GM12878 (cell line): Measurements from ENCODE around the gene MSL1.

Source experiments
- ETV6 ChIP-seq, 2 experiments: fragments of 450-650 bp in 1 of 2; IDR thresholded peaks in 1 of 2; conservative IDR thresholded peaks in 1 of 2; 2 replicates each; pipeline ENCODE4 v1.6.1; 2014; ENCODE audit warnings: antibody characterized with exemption in 1 of 2, borderline replicate concordance in 1 of 2, low read depth in 1 of 2, mild to moderate bottlenecking in 1 of 2, moderate library complexity in 1 of 2
- EZH2 ChIP-seq: IDR thresholded peaks from 2 replicates; pipeline ENCODE4 v1.6.1; 2012; ENCODE audit warnings: low read depth, mild to moderate bottlenecking, control low read depth, inconsistent platforms, low read length, borderline replicate concordance; ENCODE audit not compliant: control insufficient read depth
- FOXM1 ChIP-seq: IDR thresholded peaks from 2 replicates; pipeline ENCODE4 v1.6.1; 2012; ENCODE audit warnings: low read depth, mild to moderate bottlenecking, inconsistent platforms, low read length, moderate library complexity
- GABPA ChIP-seq: IDR thresholded peaks from 2 replicates; pipeline ENCODE4 v1.6.1; 2014; ENCODE audit warnings: antibody characterized with exemption, low read depth, mild to moderate bottlenecking, inconsistent platforms
- GATAD2B ChIP-seq: fragments of 450-650 bp; conservative IDR thresholded peaks from 2 replicates; pipeline ENCODE4 v1.6.1; 2017; ENCODE audit warnings: low read depth, mild to moderate bottlenecking, moderate library complexity
- HDGF ChIP-seq: fragments of 450-650 bp; IDR thresholded peaks from 2 replicates; pipeline ENCODE4 v1.6.1; 2016; ENCODE audit warnings: antibody characterized with exemption
- POLR2A ChIP-seq: IDR thresholded peaks from 2 replicates; pipeline ENCODE4 v1.6.1; 2011; ENCODE audit warnings: low read depth, mild to moderate bottlenecking, low read length
- POLR2AphosphoS5 ChIP-seq: IDR thresholded peaks from 2 replicates; pipeline ENCODE4 v1.6.1; 2011; ENCODE audit warnings: mild to moderate bottlenecking, low read length, inconsistent platforms
- RAD21 ChIP-seq: IDR thresholded peaks from 2 replicates; pipeline ENCODE4 v1.6.1; 2011; ENCODE audit warnings: mild to moderate bottlenecking, low read depth, low read length, moderate library complexity; ENCODE audit not compliant: insufficient read depth
- TAF1 ChIP-seq: IDR thresholded peaks from 2 replicates; pipeline ENCODE4 v1.6.1; 2011; ENCODE audit warnings: mild to moderate bottlenecking, low read depth, low read length, borderline replicate concordance
- TCF12 ChIP-seq: IDR thresholded peaks from 2 replicates; pipeline ENCODE4 v1.6.1; 2011; ENCODE audit warnings: low read depth, mild to moderate bottlenecking, low read length
- ZNF24 ChIP-seq: fragments of 450-650 bp; IDR thresholded peaks from 2 replicates; pipeline ENCODE4 v1.6.1; 2017; ENCODE audit warnings: antibody characterized with exemption, mild to moderate bottlenecking
- TF ChIP-seq, protein P1 (sequence below): IDR thresholded peaks from 2 replicates; pipeline ENCODE4 v1.6.1; 2012; ENCODE audit warnings: low read depth, low read length, improper control_type of control experiment
- TF ChIP-seq, protein P2 (sequence below): IDR thresholded peaks from 2 replicates; pipeline ENCODE4 v1.6.1; 2011; ENCODE audit warnings: borderline replicate concordance, low read depth, mild to moderate bottlenecking, moderate library complexity, low read length; ENCODE audit not compliant: insufficient read depth, poor library complexity, severe bottlenecking

DNA sequence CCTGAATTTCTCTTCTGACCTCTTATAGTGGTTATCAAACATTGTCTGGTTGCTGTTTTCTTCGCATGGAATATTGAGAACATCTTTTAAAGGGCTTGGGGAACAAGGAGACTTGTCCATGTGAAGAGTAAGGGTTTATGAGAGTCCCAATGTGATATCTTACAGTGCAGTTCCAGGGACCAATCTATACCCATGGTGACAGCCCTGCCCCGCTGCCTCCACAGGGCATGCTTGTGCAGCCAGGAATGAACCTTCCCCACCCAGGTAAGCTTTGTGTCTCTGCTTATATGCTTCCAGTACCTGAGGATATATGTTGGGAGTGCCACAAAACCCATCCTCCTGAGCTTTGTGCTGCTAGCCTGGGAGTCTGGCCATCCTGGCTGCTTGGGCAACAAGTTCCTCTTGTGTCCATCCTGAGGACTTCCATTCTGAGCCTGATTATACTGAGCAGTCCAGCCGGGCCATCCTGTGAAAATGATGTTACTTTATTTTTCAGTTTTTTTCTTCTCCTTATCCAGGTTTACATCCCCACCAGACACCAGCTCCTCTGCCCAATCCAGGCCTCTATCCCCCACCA lies 46.0 kb downstream of the MSL1 start:
- TF ChIP-seq RAD21, result no peak
- TF ChIP-seq POLR2A, result no peak
- TF ChIP-seq, protein P1, sequence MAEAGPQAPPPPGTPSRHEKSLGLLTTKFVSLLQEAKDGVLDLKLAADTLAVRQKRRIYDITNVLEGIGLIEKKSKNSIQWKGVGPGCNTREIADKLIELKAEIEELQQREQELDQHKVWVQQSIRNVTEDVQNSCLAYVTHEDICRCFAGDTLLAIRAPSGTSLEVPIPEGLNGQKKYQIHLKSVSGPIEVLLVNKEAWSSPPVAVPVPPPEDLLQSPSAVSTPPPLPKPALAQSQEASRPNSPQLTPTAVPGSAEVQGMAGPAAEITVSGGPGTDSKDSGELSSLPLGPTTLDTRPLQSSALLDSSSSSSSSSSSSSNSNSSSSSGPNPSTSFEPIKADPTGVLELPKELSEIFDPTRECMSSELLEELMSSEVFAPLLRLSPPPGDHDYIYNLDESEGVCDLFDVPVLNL, result no peak
- TF ChIP-seq, protein P2, sequence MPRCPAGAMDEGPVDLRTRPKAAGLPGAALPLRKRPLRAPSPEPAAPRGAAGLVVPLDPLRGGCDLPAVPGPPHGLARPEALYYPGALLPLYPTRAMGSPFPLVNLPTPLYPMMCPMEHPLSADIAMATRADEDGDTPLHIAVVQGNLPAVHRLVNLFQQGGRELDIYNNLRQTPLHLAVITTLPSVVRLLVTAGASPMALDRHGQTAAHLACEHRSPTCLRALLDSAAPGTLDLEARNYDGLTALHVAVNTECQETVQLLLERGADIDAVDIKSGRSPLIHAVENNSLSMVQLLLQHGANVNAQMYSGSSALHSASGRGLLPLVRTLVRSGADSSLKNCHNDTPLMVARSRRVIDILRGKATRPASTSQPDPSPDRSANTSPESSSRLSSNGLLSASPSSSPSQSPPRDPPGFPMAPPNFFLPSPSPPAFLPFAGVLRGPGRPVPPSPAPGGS, result no peak
- TF ChIP-seq EZH2, result no peak
- TF ChIP-seq FOXM1, result no peak
- no peak for TF ChIP-seq ZNF24
- TF ChIP-seq TAF1, result no peak
- TF ChIP-seq ETV6 (conservative IDR thresholded peaks at IDR 0.05 in 1 of 2, IDR thresholded peaks at IDR 0.05 in 1 of 2; ENCODE audit: borderline replicate concordance in 1 of 2, low read depth in 1 of 2), result no peak
- TF ChIP-seq GATAD2B, result no peak
- no peak for TF ChIP-seq TCF12
- TF ChIP-seq POLR2AphosphoS5, result no peak
- no peak for TF ChIP-seq HDGF
- TF ChIP-seq GABPA, result no peak
